Liver (tissue), 9 donors: ENCODE results near the gene OBP2A. TPM values are rescaled to one million over a fixed set of nuclear protein-coding genes. Genes with fewer than 3 reads are reported as not detected.

Experiments used
- DNase-seq: peaks from one replicate; pipeline ENCODE4 v3.0.0-alpha.2; 2017; ENCODE audit warnings: low spot score
- H3K27ac ChIP-seq, 2 donors: one replicate each; pipeline ENCODE4 v1.7.0; 2013; ENCODE audit warnings: inconsistent platforms in 2 of 2, low read length in 2 of 2, control low read depth in 1 of 2, low read depth in 1 of 2, mild to moderate bottlenecking in 1 of 2
- H3K27me3 ChIP-seq, 4 donors: one replicate each; pipeline versions ENCODE4 v1.6.1 to v1.7.0; 2013; ENCODE audit warnings: low read length in 3 of 4, inconsistent platforms in 1 of 4, mild to moderate bottlenecking in 1 of 4, moderate library complexity in 1 of 4; ENCODE audit not compliant: control insufficient read depth in 4 of 4, insufficient read depth in 4 of 4
- H3K36me3 ChIP-seq, 4 donors: one replicate each; pipeline versions ENCODE4 v1.6.1 to v1.7.0; 2013; ENCODE audit warnings: low read length in 3 of 4, mild to moderate bottlenecking in 3 of 4, low read depth in 1 of 4, moderate library complexity in 1 of 4; ENCODE audit not compliant: control insufficient read depth in 4 of 4, insufficient read depth in 3 of 4
- H3K4me1 ChIP-seq, 4 donors: one replicate each; pipeline versions ENCODE4 v1.6.1 to v1.7.0; 2013; ENCODE audit warnings: low read length in 3 of 4, mild to moderate bottlenecking in 3 of 4, moderate library complexity in 1 of 4; ENCODE audit not compliant: control insufficient read depth in 4 of 4, insufficient read depth in 4 of 4
- H3K4me3 ChIP-seq, 3 donors: one replicate each; pipeline versions ENCODE4 v1.6.1 to v1.7.0; 2013; ENCODE audit warnings: low read length in 3 of 3, control low read depth in 1 of 3, low read depth in 1 of 3, mild to moderate bottlenecking in 1 of 3
- H3K9ac ChIP-seq, 2 donors: one replicate each; pipeline ENCODE4 v1.7.0; 2013; ENCODE audit warnings: low read length in 2 of 2, mild to moderate bottlenecking in 2 of 2, moderate library complexity in 2 of 2, control low read depth in 1 of 2, low read depth in 1 of 2
- H3K9me3 ChIP-seq, 4 donors: one replicate each; pipeline versions ENCODE4 v1.6.1 to v1.7.0; 2013; ENCODE audit warnings: low read length in 3 of 4; ENCODE audit not compliant: control insufficient read depth in 4 of 4
- ATF3 ChIP-seq: IDR thresholded peaks from 2 replicates; pipeline ENCODE4 v1.6.1; 2016; ENCODE audit warnings: antibody characterized with exemption
- CTCF ChIP-seq: fragments of 150-350 bp; IDR thresholded peaks from 2 replicates; pipeline ENCODE4 v1.5.1; 2017; ENCODE audit warnings: improper control_type of control experiment, low read depth, low read length; ENCODE audit not compliant: missing input control
- EGR1 ChIP-seq, 2 donors: IDR thresholded peaks; 2 replicates each; pipeline ENCODE4 v1.6.1; 2016 to 2018; ENCODE audit warnings: antibody characterized with exemption in 2 of 2, low read depth in 2 of 2
- FOXA1 ChIP-seq: IDR thresholded peaks from 2 replicates; pipeline ENCODE4 v1.6.1; 2016; ENCODE audit warnings: antibody characterized with exemption
- FOXA2 ChIP-seq: IDR thresholded peaks from 2 replicates; pipeline ENCODE4 v1.6.1; 2016; ENCODE audit warnings: antibody characterized with exemption
- GABPA ChIP-seq, 2 donors: IDR thresholded peaks in 1 of 2; conservative IDR thresholded peaks in 1 of 2; 2 replicates each; pipeline ENCODE4 v1.6.1; 2016; ENCODE audit warnings: antibody characterized with exemption in 2 of 2, mild to moderate bottlenecking in 1 of 2, moderate library complexity in 1 of 2
- HNF4A ChIP-seq, 2 donors: conservative IDR thresholded peaks; 2 replicates each; pipeline ENCODE4 v1.6.1; 2016; ENCODE audit warnings: antibody characterized with exemption in 2 of 2, mild to moderate bottlenecking in 2 of 2
- JUND ChIP-seq, 2 donors: IDR thresholded peaks; 2 replicates each; pipeline ENCODE4 v1.6.1; 2016; ENCODE audit warnings: antibody characterized with exemption in 2 of 2
- NR2F2 ChIP-seq: IDR thresholded peaks from 2 replicates; pipeline ENCODE4 v1.6.1; 2016; ENCODE audit warnings: antibody characterized with exemption
- RAD21 ChIP-seq, 2 donors: IDR thresholded peaks; 2 replicates each; pipeline ENCODE4 v1.6.1; 2016; ENCODE audit warnings: antibody characterized with exemption in 2 of 2, mild to moderate bottlenecking in 2 of 2
- RXRA ChIP-seq, 2 donors: IDR thresholded peaks; 2 replicates each; pipeline ENCODE4 v1.6.1; 2017 to 2018; ENCODE audit warnings: antibody characterized with exemption in 2 of 2, mild to moderate bottlenecking in 1 of 2
- SP1 ChIP-seq: IDR thresholded peaks from 2 replicates; pipeline ENCODE4 v1.6.1; 2018; ENCODE audit warnings: antibody characterized with exemption, mild to moderate bottlenecking
- TAF1 ChIP-seq: conservative IDR thresholded peaks from 2 replicates; pipeline ENCODE4 v1.6.1; 2016; ENCODE audit warnings: antibody characterized with exemption, mild to moderate bottlenecking
- YY1 ChIP-seq: IDR thresholded peaks from 2 replicates; pipeline ENCODE4 v1.6.1; 2016; ENCODE audit warnings: antibody characterized with exemption, mild to moderate bottlenecking
- ZBTB33 ChIP-seq: IDR thresholded peaks from 2 replicates; pipeline ENCODE4 v1.6.1; 2016; ENCODE audit warnings: antibody characterized with exemption
- WGBS: extraction: QIAGEN DNeasy Blood & Tissue Kit; methylation state at CpG from one replicate; pipeline ENCODE4 v1.1.7; 2013; 5-methylcytosine and 5-hydroxymethylcytosine counted together
- polyA plus RNA-seq, 2 donors: library from polyadenylated mRNA; stranded (reverse) in 1 of 2; unstranded in 1 of 2; fragments of 200-250 nt in 1 of 2; fragments of >200 nt in 1 of 2; fragmentation: Nextera tagmentation in 1 of 2; extraction: Ambion mirVana in 1 of 2; gene quantifications; one replicate each; pipeline versions ENCODE4 v1.2.1 to v1.2.3, GENCODE V29; 2013 to 2015
- total RNA-seq, 2 donors: library from RNA; depleted of rRNA; stranded (reverse); fragments of >200 nt; gene quantifications; one replicate each; pipeline ENCODE4 v1.2.3, GENCODE V29; 2014
- donor health status: healthy.
- donor health status: healthy.
- donor health status: healthy.
- donor health status: healthy.
- donor health status: healthy.

Gene OBP2A
- total and polyA plus RNA-seq, 4 donors = not detected

GRCh38 chr9:135565636-135566035 is 19.7 kb downstream of the OBP2A start:
- no peaks in the 10 kb centered on the region for H3K36me3 ChIP-seq
- no peak overlapping the region for H3K27ac ChIP-seq
- no peaks in the 10 kb centered on the region for H3K4me1 ChIP-seq
- DNase-seq = no peak
- H3K9ac ChIP-seq = no peak overlapping the region
- WGBS = 56% methylated on average over 8 of the region's 8 CpGs
- TF ChIP-seq TAF1 (no peak), EGR1 (IDR thresholded peaks at IDR 0.05; ENCODE audit: low read depth in 2 of 2) (no peak), ZBTB33 (no peak)
- H3K4me3 ChIP-seq = no peak overlapping the region
- peaks cover 0 to 3% (median 0%) of the 10 kb centered on the region in 4 donors for H3K27me3 ChIP-seq
- peaks cover 0 to 3% (median 0%) of the 10 kb centered on the region in 4 donors for H3K9me3 ChIP-seq

- Histone ChIP-seq H3K9me3 (peaks cover 0 to 3% (median 0%) of the 10 kb centered on the region in 4 donors), H3K9ac (no peak overlapping the region), H3K4me3 (no peak overlapping the region), H3K27ac (no peak overlapping the region), H3K36me3 (no peaks in the 10 kb centered on the region), H3K27me3 (peaks cover 0 to 3% (median 0%) of the 10 kb centered on the region in 4 donors), H3K4me1 (no peaks in the 10 kb centered on the region)
- TF ChIP-seq JUND (IDR thresholded peaks at IDR 0.05) (no peak), ATF3 (no peak), CTCF (no peak), NR2F2 (no peak), SP1 (no peak), ZBTB33 (no peak), EGR1 (IDR thresholded peaks at IDR 0.05; ENCODE audit: low read depth in 2 of 2) (no peak), RXRA (IDR thresholded peaks at IDR 0.05) (no peak), HNF4A (conservative IDR thresholded peaks at IDR 0.05) (no peak), YY1 (no peak), GABPA (IDR thresholded peaks at IDR 0.05 in 1 of 2, conservative IDR thresholded peaks at IDR 0.05 in 1 of 2) (no peak), RAD21 (IDR thresholded peaks at IDR 0.05) (no peak), FOXA1 (no peak), FOXA2 (no peak)
- no peak for DNase-seq
- WGBS = 61% methylated on average over 10 of the region's 10 CpGs
Observed at GRCh38 chr9:135566552-135566951, 20.6 kb downstream of the OBP2A start.
